K562 (cell line): ENCODE data around the gene GET3. TPM values are rescaled to one million over a fixed set of nuclear protein-coding genes. Genes with fewer than 3 reads are reported as not detected.

ENCODE experiments used
- ARNT ChIP-seq, 2 experiments: fragments of 450-650 bp; IDR thresholded peaks; 2 replicates each; pipeline ENCODE4 v1.6.1; 2016; ENCODE audit warnings: mild to moderate bottlenecking in 1 of 2
- CBFA2T3 ChIP-seq: fragments of 450-650 bp; IDR thresholded peaks from 2 replicates; pipeline ENCODE4 v1.6.1; 2017
- DIDO1 ChIP-seq: fragments of 450-650 bp; IDR thresholded peaks from 2 replicates; pipeline ENCODE4 v1.6.1; 2016; ENCODE audit warnings: low read depth, missing biosample characterization, missing genetic modification characterization
- E2F4 ChIP-seq: sonication (generic); formaldehyde crosslinking; IDR thresholded peaks from 2 replicates; pipeline ENCODE4 v1.8.0; 2022; ENCODE audit warnings: mild to moderate bottlenecking, low read depth, missing genetic modification reagents
- HNRNPH1 ChIP-seq: fragments of 200-400 bp; formaldehyde crosslinking; optimal IDR thresholded peaks from 2 replicates; pipeline ENCODE3; 2017; ENCODE audit warnings: low read depth, mild to moderate bottlenecking, low read length, moderate library complexity
- IRF2 ChIP-seq: sonication (generic); formaldehyde crosslinking; IDR thresholded peaks from 2 replicates; pipeline ENCODE4 v1.8.1; 2022; ENCODE audit warnings: mild to moderate bottlenecking, missing genetic modification reagents
- KHSRP ChIP-seq: fragments of 450-650 bp; IDR thresholded peaks from 2 replicates; pipeline ENCODE4 v1.6.1; 2017
- MCM7 ChIP-seq, 2 experiments: fragments of 450-650 bp; IDR thresholded peaks; 2 replicates each; pipeline ENCODE4 v1.6.1; 2016 to 2018
- MEF2D ChIP-seq: conservative IDR thresholded peaks from 2 replicates; pipeline ENCODE4 v1.6.1; 2016; ENCODE audit warnings: low read depth, missing genetic modification characterization, missing compliant biosample characterization
- TARDBP ChIP-seq: fragments of 450-650 bp; IDR thresholded peaks from 2 replicates; pipeline ENCODE4 v1.6.1; 2016
- TRIM28 ChIP-seq: fragments of 450-650 bp; IDR thresholded peaks from 2 replicates; pipeline ENCODE4 v1.6.1; 2017
- ZNF311 ChIP-seq: fragments of 250-450 bp; sonication (Bioruptor Pico); IDR thresholded peaks from 2 replicates; pipeline ENCODE4 v1.4.0; 2020; ENCODE audit warnings: mild to moderate bottlenecking, moderate library complexity
- polyA plus RNA-seq, 8 experiments: library from polyadenylated mRNA; depleted of rRNA in 4 of 8; stranded (reverse) in 5 of 8; unstranded in 3 of 8; fragments of >200 nt; fragmentation: Nextera tagmentation in 2 of 8; fragmentation: Illumina TruSeq in 1 of 8; extraction: Ambion mirVana in 2 of 8; extraction: Trizol in 1 of 8; gene quantifications; 2 replicates each; pipeline versions ENCODE4 v1.2.1 to v1.2.3, GENCODE V29; 2011 to 2014; ENCODE audit warnings: inconsistent platforms in 1 of 8, missing spikeins in 1 of 8
- total RNA-seq, 7 experiments: library from RNA; depleted of rRNA in 6 of 7; stranded (reverse); fragments of >200 nt in 6 of 7; fragmentation: Illumina TruSeq in 2 of 7; extraction: Trizol in 2 of 7; gene quantifications; 2 replicates each; pipeline versions ENCODE4 v1.2.1 to v1.2.3, GENCODE V29; 2011 to 2021; ENCODE audit warnings: low replicate concordance in 1 of 7
- TF ChIP-seq, protein P1 (sequence below), 2 experiments: fragments of 450-650 bp in 1 of 2; sonication (generic) in 1 of 2; formaldehyde crosslinking in 1 of 2; IDR thresholded peaks; 2 replicates each; pipeline versions ENCODE4 v1.7.1 to v1.9.0; 2016 to 2022; ENCODE audit warnings: inconsistent platforms in 1 of 2, mild to moderate bottlenecking in 1 of 2, missing genetic modification reagents in 1 of 2
- TF ChIP-seq, protein P2 (sequence below): fragments of 450-650 bp; IDR thresholded peaks from one replicate; pipeline ENCODE4 v1.6.1; 2018; ENCODE audit warnings: mild to moderate bottlenecking, moderate library complexity; ENCODE audit not compliant: partially characterized antibody
- TF ChIP-seq, protein P3 (sequence below): fragments of 250-450 bp; sonication (Bioruptor Pico); IDR thresholded peaks from 2 replicates; pipeline ENCODE4 v1.8.0; 2021; ENCODE audit warnings: mild to moderate bottlenecking, moderate library complexity

GET3 gene
- total and polyA plus RNA-seq, 9 of the 15 experiments (the other 6 are each of a cell fraction or from before 2014, with no cell fraction given): 8.3 to 83.5 (median 51.8) TPM

GRCh38 chr19:12784394-12784870, 47.1 kb downstream of the GET3 start (continued):
- no peak for TF ChIP-seq E2F4 (CRISPR knock-in tag)
- TF ChIP-seq KHSRP: no peak
- TF ChIP-seq TRIM28: no peak; the same call in 1 of the 2 replicates
- TF ChIP-seq CBFA2T3: peak; percentile 98
- TF ChIP-seq IRF2 (CRISPR knock-in tag): no peak
- TF ChIP-seq MCM7 (IDR thresholded peaks at IDR 0.05): no peak
- TF ChIP-seq MEF2D: peak; percentile 72; the same call in 1 of the 2 replicates
- TF ChIP-seq, protein P1, sequence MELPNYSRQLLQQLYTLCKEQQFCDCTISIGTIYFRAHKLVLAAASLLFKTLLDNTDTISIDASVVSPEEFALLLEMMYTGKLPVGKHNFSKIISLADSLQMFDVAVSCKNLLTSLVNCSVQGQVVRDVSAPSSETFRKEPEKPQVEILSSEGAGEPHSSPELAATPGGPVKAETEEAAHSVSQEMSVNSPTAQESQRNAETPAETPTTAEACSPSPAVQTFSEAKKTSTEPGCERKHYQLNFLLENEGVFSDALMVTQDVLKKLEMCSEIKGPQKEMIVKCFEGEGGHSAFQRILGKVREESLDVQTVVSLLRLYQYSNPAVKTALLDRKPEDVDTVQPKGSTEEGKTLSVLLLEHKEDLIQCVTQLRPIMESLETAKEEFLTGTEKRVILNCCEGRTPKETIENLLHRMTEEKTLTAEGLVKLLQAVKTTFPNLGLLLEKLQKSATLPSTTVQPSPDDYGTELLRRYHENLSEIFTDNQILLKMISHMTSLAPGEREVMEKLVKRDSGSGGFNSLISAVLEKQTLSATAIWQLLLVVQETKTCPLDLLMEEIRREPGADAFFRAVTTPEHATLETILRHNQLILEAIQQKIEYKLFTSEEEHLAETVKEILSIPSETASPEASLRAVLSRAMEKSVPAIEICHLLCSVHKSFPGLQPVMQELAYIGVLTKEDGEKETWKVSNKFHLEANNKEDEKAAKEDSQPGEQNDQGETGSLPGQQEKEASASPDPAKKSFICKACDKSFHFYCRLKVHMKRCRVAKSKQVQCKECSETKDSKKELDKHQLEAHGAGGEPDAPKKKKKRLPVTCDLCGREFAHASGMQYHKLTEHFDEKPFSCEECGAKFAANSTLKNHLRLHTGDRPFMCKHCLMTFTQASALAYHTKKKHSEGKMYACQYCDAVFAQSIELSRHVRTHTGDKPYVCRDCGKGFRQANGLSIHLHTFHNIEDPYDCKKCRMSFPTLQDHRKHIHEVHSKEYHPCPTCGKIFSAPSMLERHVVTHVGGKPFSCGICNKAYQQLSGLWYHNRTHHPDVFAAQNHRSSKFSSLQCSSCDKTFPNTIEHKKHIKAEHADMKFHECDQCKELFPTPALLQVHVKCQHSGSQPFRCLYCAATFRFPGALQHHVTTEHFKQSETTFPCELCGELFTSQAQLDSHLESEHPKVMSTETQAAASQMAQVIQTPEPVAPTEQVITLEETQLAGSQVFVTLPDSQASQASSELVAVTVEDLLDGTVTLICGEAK (IDR thresholded peaks at IDR 0.05): peak; percentile 51
- TF ChIP-seq, protein P1 (CRISPR knock-in tag; IDR thresholded peaks at IDR 0.05): no peak
- TF ChIP-seq, protein P2, sequence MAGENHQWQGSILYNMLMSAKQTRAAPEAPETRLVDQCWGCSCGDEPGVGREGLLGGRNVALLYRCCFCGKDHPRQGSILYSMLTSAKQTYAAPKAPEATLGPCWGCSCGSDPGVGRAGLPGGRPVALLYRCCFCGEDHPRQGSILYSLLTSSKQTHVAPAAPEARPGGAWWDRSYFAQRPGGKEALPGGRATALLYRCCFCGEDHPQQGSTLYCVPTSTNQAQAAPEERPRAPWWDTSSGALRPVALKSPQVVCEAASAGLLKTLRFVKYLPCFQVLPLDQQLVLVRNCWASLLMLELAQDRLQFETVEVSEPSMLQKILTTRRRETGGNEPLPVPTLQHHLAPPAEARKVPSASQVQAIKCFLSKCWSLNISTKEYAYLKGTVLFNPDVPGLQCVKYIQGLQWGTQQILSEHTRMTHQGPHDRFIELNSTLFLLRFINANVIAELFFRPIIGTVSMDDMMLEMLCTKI: no peak
- TF ChIP-seq ARNT (IDR thresholded peaks at IDR 0.05): peak in 1 of 2 experiments; percentile 83; a peak in 1 of 4 replicates
- TF ChIP-seq HNRNPH1: no peak
- no peak for TF ChIP-seq TARDBP
- TF ChIP-seq, protein P3, sequence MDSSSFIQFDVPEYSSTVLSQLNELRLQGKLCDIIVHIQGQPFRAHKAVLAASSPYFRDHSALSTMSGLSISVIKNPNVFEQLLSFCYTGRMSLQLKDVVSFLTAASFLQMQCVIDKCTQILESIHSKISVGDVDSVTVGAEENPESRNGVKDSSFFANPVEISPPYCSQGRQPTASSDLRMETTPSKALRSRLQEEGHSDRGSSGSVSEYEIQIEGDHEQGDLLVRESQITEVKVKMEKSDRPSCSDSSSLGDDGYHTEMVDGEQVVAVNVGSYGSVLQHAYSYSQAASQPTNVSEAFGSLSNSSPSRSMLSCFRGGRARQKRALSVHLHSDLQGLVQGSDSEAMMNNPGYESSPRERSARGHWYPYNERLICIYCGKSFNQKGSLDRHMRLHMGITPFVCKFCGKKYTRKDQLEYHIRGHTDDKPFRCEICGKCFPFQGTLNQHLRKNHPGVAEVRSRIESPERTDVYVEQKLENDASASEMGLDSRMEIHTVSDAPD: no peak
- TF ChIP-seq ZNF311: no peak
- TF ChIP-seq DIDO1 (tag): no peak
